Activated CD4-positive, alpha-beta T cell treated with anti-CD3 and anti-CD28 coated beads for 1 hour (primary cell): ENCODE measurements around the gene NATD1.

Experiments
- DNase-seq: peaks from one replicate; pipeline ENCODE4 v3.0.0-alpha.2; 2020

NATD1 gene

DNA sequence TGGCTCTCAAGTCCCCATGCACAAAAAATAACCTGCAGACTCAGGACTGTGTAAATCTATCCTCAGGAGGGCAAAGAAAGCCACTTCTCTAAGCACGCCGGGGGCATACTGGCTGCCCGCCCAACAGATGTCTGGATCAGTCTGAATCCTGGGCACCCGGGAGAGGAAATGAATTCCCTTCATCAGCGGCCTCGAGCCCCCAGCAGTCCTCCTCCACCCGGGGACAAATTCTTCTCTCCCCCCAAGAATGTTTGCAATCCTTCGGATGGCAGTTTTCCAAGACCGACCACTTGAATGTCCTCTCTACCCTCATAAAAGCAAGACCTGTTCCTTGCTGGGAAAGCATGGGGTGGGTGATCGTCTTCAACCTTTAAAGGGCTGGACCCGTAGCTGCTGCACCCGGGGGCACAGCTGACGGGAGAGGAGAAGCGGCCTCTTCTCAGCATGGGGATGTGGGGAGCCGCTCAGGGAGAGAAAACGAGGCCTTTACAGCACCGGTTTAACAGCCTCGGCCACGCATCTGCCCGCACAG, 21.9 kb upstream of the NATD1 start:
- no peak for DNase-seq

DNA sequence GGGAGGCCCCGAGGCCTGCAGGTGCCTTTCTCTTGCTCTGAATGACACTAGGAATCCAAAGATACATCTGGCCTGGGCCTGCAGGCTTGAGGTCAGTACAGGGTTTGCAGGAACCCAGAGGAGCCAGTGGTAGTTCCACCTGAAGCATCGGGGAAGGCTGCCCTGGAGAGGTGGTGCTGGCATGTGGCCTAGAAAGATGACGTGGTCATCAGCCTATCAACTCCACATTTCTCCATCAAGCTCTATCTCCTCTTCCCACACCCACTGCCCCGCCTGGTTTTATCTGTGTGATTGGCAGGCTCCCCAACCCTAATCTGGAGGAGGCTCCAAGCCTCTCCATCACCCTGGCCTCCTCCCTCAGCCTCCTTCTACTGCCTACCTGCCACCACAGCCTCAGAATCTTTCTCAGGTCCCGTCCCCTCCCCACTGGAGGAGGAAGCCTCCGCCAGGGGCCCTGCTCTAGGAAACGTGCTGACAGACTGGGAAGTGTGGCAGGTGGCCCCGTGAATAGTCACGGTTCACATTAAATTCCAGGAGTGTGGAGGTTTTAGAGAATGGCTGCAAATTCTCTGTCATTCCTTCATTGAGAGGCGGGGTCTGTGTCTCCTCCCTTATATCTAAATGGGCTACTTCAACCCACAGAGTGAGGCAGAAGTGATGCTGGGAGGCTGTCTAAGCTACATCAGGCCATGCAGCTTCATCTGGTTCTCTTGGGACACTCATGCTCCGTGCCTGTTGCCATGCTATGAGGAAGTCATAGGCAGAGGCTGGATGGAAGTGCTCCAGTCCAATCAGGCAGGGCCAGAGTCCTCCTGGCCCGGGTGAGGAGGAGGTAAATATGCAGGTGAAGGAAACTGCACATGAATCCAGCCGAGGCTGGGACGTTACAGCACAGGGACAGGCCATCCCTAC, 19.9 kb upstream of the NATD1 start:
- DNase-seq = no peak

DNA sequence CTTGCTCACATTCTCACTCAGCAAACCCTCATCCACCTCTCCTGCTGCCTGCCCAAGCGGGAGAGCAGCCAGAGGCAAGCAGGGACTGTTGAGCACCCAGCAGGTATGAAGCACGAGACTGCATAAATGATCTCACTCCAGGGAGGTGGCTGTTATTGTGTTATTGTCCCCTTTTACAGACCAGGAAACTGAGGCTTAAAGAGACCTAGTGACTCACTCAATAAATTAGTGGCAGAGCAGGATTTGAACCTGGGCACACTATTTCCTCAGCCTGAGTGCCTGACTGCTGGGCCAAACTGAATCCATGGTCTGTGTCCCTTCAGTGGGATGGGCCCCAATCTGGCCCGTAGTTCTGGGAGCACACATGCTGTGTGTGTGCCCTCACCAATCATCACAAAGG, 19.0 kb upstream of the NATD1 start:
- DNase-seq = no peak

DNA sequence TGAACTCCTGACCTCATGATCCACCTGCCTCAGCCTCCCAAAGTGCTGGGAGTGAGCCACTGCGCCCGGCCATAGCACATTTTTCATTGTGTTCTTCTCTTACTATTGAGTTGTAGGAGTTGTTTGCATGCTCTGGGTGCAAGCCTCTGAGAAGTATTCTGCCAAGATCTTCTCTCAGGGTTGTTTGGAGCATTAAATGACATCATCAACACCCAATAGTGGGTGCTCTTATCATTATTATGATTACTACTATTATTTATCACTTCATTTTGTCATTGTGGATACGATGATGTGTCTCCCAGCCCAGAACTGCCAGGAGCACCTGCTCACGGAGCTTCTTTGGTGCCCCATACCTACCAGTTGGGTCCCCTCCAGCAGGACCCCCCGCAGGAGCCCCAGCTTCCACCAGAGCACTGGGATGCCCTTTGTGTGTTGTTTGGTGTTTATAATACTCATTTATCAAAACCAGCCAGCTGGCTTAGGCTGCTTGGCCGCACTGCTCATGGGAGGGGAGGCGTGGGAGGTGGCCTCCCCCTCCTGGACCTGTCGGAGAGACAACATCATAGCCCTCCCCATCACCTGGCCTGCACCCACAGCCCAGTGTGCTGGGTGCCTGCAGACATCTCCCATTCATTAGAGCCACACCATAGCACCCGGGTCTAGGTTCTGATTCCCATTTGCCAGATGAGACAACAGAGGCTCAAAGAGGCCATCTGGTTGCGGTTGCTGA, 18.4 kb upstream of the NATD1 start:
- DNase-seq = no peak

DNA sequence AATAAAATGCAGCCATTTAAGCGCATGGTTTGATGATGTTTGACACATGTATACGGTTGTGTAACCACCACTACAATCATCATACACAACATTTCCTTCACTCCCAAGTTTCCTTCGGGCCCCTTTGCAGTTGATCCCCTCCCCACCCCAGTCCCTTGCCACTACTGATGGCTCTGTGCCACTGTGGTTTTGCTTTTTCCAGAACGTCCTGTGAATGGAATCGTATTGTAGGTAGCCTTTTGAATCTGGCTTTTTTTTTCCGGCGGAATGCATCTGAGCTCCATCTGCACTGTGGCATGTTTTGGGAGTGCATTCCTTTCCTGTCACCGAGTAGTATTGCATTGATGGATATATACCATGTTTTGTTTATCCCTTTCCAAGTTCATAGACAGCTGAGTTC, 16.2 kb upstream of the NATD1 start:
- no peak for DNase-seq

DNA sequence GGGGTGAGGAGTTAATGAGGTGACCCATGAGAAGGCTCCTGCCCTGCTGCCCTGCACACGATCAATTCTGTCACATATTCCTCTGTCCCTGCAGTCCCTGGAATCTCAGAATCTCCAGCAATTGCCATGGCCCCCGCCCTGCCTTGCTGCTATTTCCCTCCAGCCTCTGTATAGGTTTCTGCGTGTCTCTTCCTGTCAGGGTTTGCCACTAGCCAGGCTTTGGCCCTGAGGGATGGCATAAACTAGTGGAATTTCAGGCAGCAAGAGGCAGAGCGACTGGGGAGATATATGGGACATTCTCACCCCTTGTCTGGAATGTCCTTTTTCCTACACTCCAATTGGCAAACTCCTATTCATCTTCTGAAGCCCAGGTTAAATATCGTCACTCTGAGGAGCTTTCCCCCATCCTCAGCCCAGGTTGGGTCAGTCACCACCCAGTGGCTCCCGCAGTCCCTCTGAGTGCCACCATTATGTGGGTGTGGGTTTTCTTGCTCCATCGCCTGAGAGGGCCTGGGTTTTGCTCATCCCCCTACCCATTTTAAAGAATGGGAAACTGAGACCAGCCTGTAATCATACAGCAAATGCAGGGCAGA, 15.5 kb upstream of the NATD1 start:
- no peak for DNase-seq

DNA sequence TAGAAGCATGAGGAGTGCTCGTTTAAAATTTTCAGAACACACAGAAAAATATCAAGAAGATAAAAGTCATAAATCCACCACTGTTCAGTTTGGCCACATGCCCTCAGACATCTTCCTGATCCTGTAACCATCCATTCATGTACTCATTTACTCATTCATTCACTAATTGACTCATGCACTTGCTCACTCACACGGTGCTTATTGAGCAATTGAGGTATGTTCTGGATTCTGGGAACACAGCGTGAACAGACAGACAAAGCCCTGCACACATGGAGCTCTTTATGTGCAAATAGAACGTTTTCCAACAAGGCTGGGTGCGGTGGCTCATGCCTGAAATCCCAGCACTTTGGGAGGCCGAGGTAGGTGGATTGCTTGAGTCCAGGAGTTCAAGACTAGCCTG, 10.2 kb upstream of the NATD1 start:
- no peak for DNase-seq

DNA sequence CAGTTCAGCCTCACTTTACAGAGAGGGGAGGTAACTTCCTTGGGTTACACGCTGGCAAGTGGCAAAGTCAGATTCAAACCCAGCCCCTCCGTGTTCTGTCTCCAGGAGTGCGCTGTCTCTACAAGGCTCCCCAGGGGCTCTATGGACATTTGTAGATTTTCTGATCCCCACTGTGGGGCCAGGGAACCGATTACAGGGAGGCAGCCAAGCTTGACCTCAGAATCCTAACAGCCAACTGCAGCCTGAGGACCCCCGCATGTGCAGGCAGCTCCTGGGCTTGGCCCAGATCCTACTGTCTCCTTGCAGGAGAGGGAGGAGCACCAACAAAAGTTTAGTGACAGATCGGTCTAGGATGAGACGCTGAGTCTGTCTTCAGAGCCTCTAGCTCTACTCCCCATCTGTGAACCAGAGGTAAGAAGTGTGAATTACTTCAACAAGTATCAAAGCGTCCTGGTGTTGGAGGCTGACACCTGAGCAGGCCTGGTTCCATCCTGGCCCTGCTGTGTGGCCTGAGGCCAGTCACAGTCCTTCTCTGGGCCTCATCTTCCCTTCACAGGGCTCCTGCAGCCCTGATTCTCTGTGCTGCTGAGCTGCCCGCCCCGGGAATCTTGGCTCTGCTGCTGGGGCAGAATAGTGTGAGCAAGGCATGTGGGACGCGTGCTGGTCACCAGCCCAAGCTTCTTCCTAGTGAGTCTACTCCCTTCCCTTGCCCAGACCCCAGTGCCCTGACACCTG, 9.2 kb upstream of the NATD1 start:
- no peak for DNase-seq

DNA sequence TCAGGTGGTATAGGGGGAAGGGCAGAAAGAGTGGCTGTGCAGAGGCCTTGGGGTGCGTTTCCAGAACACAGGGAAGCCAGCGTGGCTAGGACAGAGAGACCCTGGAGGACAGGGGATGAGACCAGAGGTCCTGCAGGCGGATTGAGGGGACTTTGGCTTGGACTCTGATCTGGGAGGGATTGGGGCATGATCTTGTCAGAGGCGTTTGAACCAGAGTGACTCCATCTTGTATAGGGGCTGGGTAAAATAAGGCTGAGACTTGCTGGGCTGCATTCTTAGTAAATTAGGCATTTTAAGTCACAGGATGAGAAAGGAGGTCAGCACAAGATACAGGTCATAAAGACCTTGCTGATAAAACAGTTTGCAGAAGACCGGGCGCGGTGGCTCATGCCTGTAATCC, 5.4 kb upstream of the NATD1 start:
- DNase-seq = no peak

DNA sequence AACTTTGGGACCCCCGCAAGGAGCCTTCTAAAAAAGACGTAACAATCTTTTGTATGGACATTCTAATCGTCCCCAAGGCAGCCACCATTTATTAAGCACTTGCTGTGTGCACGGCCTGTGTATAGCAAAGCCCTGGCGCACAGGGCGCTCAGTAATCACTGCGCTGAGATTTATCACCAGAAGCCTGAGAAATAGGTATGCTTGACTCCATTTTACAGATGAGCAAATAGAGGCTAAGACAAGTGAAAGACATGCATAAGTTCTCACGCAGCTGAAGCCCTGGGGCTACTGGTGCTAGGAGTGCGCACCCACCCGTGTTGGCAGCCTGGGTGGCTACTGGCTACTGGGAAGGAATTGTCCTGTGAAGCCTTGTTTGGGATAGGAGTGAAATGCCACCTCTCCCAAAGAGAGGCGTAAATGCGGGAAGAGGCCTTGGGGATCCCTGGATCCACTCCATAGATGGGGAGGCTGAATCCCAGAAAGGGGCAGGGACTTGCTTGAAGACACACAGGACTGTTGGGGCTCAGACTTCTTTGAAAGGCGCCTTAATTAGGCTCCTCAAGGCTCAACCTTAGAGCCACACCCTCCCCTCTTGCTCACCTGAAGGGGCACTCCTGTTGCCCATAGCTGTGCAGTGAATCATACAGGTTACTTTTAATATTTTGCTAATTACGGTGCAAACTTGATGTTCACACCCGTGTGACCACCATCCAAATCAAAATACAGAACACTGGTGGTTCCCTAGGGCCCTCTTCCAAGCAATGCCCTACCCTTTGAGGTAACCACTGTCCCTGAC, 634 bp upstream of the NATD1 start:
- DNase-seq = no peak

DNA sequence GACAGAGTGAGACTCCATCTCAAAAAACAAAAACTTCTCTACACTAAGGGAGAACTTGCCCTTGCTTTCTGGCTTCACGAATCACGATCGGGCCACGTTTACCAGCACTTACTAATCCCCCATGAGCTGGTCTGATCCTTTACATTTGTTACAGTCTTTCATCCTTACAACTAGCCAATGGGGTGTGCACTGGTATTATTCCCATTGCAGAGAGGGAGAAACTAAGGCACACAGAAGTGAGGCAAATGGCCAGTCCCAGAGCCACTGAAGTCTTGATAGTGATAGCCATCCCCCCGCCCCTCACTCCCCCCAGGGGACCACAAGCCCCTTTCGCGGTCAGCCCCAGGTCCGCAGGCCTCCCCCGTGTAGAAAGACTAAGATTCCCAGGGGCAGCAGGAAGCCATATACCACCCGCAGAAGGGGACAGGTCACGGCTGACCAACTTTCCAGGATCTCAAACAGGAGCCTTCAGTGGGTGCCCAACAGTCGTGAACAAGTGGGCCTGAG, 868 bp downstream of the NATD1 start:
- DNase-seq = no peak

DNA sequence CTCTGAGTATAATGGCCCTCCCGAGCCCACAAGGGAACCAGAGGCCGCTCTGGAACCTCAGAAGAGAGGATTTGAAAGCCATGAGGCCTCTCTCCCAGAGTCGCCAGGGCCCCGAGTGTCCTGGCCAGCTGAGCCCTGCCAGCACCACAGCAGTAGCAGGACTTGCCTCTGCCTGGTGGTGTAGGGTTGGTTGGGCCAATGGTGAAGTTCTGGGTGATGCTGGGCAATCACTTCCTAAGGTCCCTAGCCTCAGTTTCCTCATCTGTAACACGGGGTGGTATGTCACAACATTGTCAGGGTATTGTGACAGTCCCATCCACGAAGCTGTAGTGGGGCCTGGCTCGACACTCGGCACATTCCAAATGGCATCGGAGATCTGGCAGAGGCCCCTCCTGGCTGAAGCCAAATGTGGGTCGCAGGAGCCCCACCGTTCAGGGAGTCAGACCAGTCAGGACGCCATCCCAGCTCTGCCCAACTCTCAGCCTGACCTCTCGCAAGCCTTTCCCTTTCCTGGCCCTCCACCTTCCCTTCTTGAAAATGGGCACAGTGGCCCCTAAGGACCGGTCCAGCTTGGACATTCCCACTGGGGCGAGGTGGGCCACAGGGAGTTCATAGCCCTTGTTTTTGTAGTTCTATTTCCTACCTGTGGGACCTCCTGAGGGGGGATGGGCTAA, 1.7 kb downstream of the NATD1 start:
- no peak for DNase-seq

DNA sequence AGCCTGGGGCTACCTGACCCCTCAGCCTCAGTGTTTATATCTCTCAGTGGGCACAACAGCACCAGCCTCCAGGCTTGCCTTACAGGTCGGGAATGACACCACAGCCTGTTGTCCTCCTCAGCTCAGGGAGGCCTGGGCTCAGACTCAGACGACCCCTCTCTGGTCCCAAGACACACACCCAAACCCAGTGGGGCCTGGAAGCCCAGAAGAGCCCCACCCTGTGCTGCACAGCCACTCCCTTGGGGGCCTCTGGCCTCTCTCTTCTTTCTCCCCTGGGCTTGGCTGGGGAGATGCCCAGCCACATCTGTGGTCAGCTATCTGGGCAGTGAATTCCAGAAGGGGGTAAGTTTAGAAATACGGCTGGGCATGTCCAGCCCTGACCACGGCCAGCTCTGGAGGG, 2.4 kb downstream of the NATD1 start:
- DNase-seq = no peak

DNA sequence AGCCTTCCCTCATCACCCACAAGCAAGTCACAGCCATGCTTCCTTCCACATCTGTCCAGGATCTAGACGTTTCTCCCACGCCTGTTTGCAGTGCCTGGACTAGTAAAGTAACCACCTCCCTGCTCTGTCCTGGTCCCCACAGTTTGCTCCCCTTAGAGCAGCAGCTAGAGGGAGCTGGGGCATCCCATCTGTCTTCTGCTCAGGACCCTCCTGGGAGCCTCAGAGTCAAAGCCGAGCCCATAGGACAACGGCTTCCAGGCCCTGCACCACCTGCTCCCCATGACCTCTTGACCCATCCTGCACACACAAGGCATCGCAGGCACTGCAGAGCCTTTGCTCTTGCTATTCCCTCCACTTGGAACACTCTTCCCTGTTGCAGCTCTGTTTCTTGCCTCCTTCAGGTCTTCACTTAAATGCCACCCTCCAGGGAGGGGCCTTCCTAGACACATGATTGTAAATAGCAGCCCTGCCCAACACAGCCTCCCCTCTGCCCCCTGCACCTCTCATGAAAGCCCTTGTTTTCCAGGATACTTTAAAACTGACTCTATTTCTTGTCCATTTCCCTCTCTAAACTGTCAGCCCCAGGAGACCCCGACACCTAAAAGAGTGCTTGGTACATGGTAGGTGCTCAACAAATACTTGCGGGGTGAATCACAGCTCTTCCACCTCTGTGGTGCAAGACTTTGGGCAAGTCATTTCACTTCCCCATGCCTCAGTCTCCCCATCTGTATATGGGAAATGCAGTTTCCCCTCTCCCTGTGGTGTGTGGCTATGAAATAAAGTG, 3.1 kb downstream of the NATD1 start:
- DNase-seq = no peak

DNA sequence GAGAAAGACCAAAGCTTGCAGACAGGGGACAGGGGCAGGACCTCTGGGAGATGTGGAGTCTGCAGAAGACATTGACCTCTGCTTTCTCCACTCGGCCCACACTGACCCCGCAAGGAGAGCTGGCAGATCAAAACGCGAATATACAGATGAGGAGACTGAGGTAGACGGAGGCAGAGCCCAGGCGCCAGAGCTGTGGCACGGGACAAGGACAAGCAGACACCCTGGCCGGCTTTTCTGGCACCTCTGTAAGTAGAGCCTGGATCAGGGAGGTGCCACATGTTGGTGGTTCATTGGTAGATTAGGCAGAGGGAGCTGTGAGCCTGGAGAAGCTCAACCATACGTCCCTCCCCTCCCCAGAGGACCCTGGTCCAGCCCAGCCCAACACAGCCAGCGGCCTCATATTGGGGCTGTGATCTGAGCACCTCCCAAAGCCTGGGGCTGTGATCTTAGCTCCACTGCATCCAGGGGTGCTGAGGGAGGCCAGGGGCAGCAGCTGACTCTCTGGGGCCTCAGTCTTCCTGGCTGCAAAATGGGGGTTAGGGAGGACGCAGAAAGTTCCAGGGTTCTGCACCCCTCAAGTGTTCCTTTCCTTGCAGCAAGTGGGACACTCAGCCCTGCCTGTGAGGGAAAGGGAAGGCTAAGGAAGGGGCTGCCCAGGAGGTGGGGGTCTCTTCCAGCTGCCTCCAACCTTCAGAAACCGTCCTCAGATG, 4.0 kb downstream of the NATD1 start:
- no peak for DNase-seq

DNA sequence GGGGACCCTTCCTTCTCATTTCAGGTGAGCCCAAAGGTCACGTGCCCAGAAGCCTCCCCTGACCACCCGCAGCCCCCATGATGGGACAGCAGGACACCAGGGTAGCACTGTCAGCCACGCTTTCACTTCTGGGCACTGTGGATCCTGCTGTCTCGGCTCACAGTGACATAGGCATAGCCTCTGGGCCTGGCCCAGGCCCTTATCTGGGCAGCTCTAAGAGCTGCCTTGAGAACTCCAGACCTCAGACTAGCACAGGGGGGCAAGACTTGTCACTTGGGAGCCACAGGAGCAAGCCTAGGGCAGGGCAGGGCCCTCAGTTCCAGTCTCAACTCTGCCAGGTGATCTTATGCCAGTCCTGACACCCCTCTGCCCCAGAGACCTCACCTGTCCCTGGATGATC, 4.7 kb downstream of the NATD1 start:
- DNase-seq = no peak

DNA sequence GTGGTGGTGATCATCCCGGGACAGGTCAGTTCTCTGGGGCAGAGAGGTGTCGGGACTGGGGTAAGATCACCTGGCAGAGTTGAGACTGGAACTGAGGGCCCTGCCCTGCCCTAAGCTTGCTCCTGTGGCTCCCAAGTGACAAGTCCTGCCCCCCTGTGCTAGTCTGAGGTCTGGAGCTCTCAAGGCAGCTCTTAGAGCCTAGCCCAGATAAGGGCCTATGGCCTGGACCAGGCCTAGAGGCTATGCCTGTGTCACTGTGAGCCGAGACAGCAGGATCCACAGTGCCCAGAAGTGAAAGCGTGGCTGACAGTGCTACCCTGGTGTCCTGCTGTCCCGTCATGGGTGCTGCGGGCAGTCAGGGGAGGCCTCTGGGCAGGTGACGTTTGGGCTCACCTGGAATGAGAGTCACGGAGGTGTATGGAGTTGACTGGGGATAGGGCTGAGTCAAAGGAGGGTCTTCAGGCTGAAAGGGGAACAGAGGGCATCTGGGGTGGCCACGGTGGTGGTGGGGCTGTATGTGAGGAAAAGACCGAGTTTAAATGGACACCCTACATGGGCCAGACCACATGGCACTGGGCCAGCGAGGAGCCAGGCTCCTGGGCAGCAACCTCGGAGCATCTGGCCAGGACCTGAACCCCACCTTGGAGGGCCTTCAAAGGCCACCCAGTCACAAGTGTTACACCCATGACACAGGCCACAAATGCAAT, 5.5 kb downstream of the NATD1 start:
- DNase-seq = no peak

DNA sequence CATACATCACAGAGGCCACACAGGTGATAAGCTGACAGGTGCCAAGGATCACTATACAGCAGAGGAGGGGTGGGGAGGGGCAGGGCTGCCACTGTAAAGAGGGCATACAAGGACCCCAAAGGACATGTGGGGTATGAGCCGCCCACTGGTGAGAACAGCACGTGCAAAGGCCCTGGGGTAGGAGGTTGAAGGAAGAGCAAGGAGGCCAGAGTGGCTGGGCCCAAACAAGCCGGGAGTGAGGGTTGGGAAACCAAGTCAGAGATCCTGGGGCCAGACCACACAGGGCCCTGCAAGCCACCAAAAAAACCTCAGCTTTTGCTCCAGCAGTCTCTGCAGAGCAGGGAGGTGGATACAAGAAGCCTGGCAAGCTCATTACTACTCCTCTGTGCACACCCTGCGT, 6.5 kb downstream of the NATD1 start:
- no peak for DNase-seq

DNA sequence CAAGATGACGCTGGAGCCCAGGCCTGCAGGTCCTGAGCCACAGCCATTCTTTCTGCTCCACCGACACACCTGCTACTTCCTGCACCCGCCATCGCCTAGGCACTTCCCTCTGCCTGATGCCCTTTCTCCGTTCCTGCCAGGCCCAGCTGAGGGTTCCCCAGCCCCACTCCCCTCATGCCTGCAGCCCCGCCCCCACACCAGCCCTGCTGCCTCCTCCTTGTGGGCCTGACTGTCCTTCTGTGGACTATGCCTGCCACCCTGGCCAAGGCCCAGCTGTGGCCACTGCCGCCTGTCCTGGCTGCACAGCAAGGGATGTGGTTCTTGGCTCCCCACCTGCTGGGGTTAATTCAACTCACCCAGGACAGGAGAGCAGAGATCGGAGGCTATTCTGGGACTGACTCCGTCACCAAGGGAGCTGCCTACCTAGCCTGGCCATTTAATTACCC, 7.5 kb downstream of the NATD1 start:
- DNase-seq = no peak
